Smooth muscle cell (in vitro differentiated cells): Measurements from ENCODE around the gene RPTOR. TPM values are rescaled to one million over a fixed set of nuclear protein-coding genes. Genes with fewer than 3 reads are reported as not detected.

Source experiments
- DNase-seq: peaks from one replicate; lab custom pipeline; 2025; ENCODE audit not compliant: unreplicated experiment; lab: John Stamatoyannopoulos, UW
- H2AFZ ChIP-seq: fragments of 200-600 bp; sonication (generic); 2 replicates; pipeline ENCODE4 v1.6.0; 2016; ENCODE audit warnings: antibody characterized with exemption, low read depth, mild to moderate bottlenecking
- H3F3A ChIP-seq: fragments of 200-600 bp; sonication (generic); 2 replicates; pipeline ENCODE4 v1.6.0; 2017; ENCODE audit warnings: antibody characterized with exemption, low read depth
- H3K27ac ChIP-seq: fragments of 200-600 bp; sonication (generic); 2 replicates; pipeline ENCODE4 v1.5.1; 2016; ENCODE audit warnings: low read depth, mild to moderate bottlenecking
- H3K27me3 ChIP-seq: fragments of 200-600 bp; sonication (generic); 2 replicates; pipeline ENCODE4 v1.6.1; 2016; ENCODE audit warnings: low read depth, mild to moderate bottlenecking
- H3K36me3 ChIP-seq: fragments of 200-600 bp; sonication (generic); 2 replicates; pipeline ENCODE4 v1.5.1; 2016; ENCODE audit warnings: low read depth
- H3K4me1 ChIP-seq: fragments of 200-600 bp; sonication (generic); 2 replicates; pipeline ENCODE4 v1.5.1; 2016; ENCODE audit warnings: low read depth
- H3K4me2 ChIP-seq: fragments of 200-600 bp; sonication (generic); 2 replicates; pipeline ENCODE4 v1.6.0; 2016; ENCODE audit warnings: mild to moderate bottlenecking
- H3K4me3 ChIP-seq: fragments of 200-600 bp; sonication (generic); 2 replicates; pipeline ENCODE4 v1.5.1; 2016; ENCODE audit warnings: mild to moderate bottlenecking
- H3K79me2 ChIP-seq: fragments of 200-600 bp; sonication (generic); 2 replicates; pipeline ENCODE4 v1.6.0; 2016; ENCODE audit warnings: low read depth, mild to moderate bottlenecking
- H3K9ac ChIP-seq: fragments of 200-600 bp; sonication (generic); 2 replicates; pipeline ENCODE4 v1.6.0; 2016; ENCODE audit warnings: low read depth
- H3K9me3 ChIP-seq: fragments of 200-600 bp; sonication (generic); replicated peaks from 2 replicates; pipeline ENCODE4 v1.5.1; 2016; ENCODE audit warnings: low read depth
- H4K20me1 ChIP-seq: fragments of 200-600 bp; sonication (generic); 2 replicates; pipeline ENCODE4 v1.6.0; 2016; ENCODE audit warnings: low read depth
- CTCF ChIP-seq: fragments of 200-600 bp; sonication (generic); IDR thresholded peaks from 2 replicates; pipeline ENCODE4 v1.5.1; 2017; ENCODE audit warnings: borderline replicate concordance, mild to moderate bottlenecking, antibody characterized with exemption; ENCODE audit not compliant: insufficient read depth, poor library complexity, severe bottlenecking
- WGBS: methylation state at CpG from one replicate; pipeline ENCODE4 v1.1.7; 2016; ENCODE audit warnings: low lambda C conversion rate; 5-methylcytosine and 5-hydroxymethylcytosine counted together
- polyA plus RNA-seq: library from polyadenylated mRNA; unstranded; fragments of >200 nt; fragmentation: Nextera tagmentation; extraction: Ambion mirVana; gene quantifications from 2 replicates; pipeline ENCODE4 v1.2.1, GENCODE V29; 2016
- total RNA-seq: library from RNA; depleted of rRNA; stranded (reverse); fragments of >200 nt; gene quantifications from 2 replicates; pipeline ENCODE4 v1.2.3, GENCODE V29; 2014

Gene RPTOR
- total and polyA plus RNA-seq, 2 experiments from 2014 or later, result 10.6 to 12.2 TPM

GRCh38 chr17:81002013-81002384 lies 457.4 kb downstream of the RPTOR start:
- H4K20me1 ChIP-seq, result no peaks in the 10 kb centered on the region
- no peak overlapping the region for H2AFZ ChIP-seq
- H3K79me2 ChIP-seq, result no peaks in the 10 kb centered on the region
- WGBS, result 92% methylated on average over 10 of the region's 10 CpGs
- H3K9ac ChIP-seq, result no peak overlapping the region
- H3K36me3 ChIP-seq, result no peaks in the 10 kb centered on the region
- no peak for DNase-seq
- no peaks in the 10 kb centered on the region for H3F3A ChIP-seq
- TF ChIP-seq CTCF, result no peak
- H3K4me1 ChIP-seq, result peaks cover 8% of the 10 kb centered on the region
- no peak overlapping the region for H3K4me3 ChIP-seq
- no peaks in the 10 kb centered on the region for H3K9me3 ChIP-seq
- H3K4me2 ChIP-seq, result no peak overlapping the region
- peaks cover 34% of the 10 kb centered on the region for H3K27me3 ChIP-seq
- H3K27ac ChIP-seq, result no peak overlapping the region

- 80% methylated on average over 21 of the region's 21 CpGs for WGBS
- H3K4me3 ChIP-seq, result no peak overlapping the region
- no peaks in the 10 kb centered on the region for H4K20me1 ChIP-seq
- H3K27ac ChIP-seq, result no peak overlapping the region
- no peak overlapping the region for H2AFZ ChIP-seq
- H3F3A ChIP-seq, result no peaks in the 10 kb centered on the region
- no peak for DNase-seq
- H3K9me3 ChIP-seq, result no peaks in the 10 kb centered on the region
- no peak for TF ChIP-seq CTCF
- H3K4me2 ChIP-seq, result no peak overlapping the region
- no peaks in the 10 kb centered on the region for H3K36me3 ChIP-seq
- no peaks in the 10 kb centered on the region for H3K79me2 ChIP-seq
- peaks cover 8% of the 10 kb centered on the region for H3K4me1 ChIP-seq
- H3K27me3 ChIP-seq, result peaks cover 37% of the 10 kb centered on the region
- no peak overlapping the region for H3K9ac ChIP-seq
Measured at GRCh38 chr17:81002409-81003361, 458.0 kb downstream of the RPTOR start.

GRCh38 chr17:81003711-81004475 lies 459.3 kb downstream of the RPTOR start:
- no peaks in the 10 kb centered on the region for H3K9me3 ChIP-seq
- no peak overlapping the region for H3K9ac ChIP-seq
- H3K4me2 ChIP-seq, result peak overlapping the region; percentile 89
- TF ChIP-seq CTCF, result no peak
- DNase-seq, result no peak
- peak overlapping the region; percentile 42 for H3K4me3 ChIP-seq
- peaks cover 8% of the 10 kb centered on the region for H3K4me1 ChIP-seq
- H3K79me2 ChIP-seq, result no peaks in the 10 kb centered on the region
- 22% methylated on average over 19 of the region's 72 CpGs for WGBS
- no peak overlapping the region for H3K27ac ChIP-seq
- H3K27me3 ChIP-seq, result peaks cover 37% of the 10 kb centered on the region
- H3F3A ChIP-seq, result no peaks in the 10 kb centered on the region
- H2AFZ ChIP-seq, result no peak overlapping the region
- H4K20me1 ChIP-seq, result no peaks in the 10 kb centered on the region
- no peaks in the 10 kb centered on the region for H3K36me3 ChIP-seq
